DND-41 (cell line): ENCODE data around the gene VSNL1.

Experiments
- ATAC-seq: fragments of 200-7000 bp; cut with Tn5 transposase; 3 replicates; pipeline ENCODE4 v1.9.1; 2021; ENCODE audit warnings: low read depth; ENCODE audit not compliant: insufficient read depth
- DNase-seq: peaks from one replicate; pipeline ENCODE4 v3.0.0-alpha.2; 2020
- H2AFZ ChIP-seq: 2 replicates; pipeline ENCODE4 v1.6.0; 2012; ENCODE audit warnings: low read depth, low read length
- H3K27ac ChIP-seq: 2 replicates; pipeline ENCODE4 v1.5.1; 2012; ENCODE audit warnings: low read length, inconsistent platforms
- H3K27me3 ChIP-seq: fragments of 200-600 bp; sonication (generic); 2 replicates; pipeline ENCODE4 v1.6.0; 2012; ENCODE audit warnings: low read length, mild to moderate bottlenecking, inconsistent platforms; ENCODE audit not compliant: insufficient read depth, poor library complexity
- H3K36me3 ChIP-seq: 2 replicates; pipeline ENCODE4 v1.5.1; 2012; ENCODE audit warnings: low read length, inconsistent platforms; ENCODE audit not compliant: insufficient read depth
- H3K4me1 ChIP-seq: 2 replicates; pipeline ENCODE4 v1.5.1; 2012; ENCODE audit warnings: mild to moderate bottlenecking, low read length; ENCODE audit not compliant: insufficient read depth
- H3K4me2 ChIP-seq: 2 replicates; pipeline ENCODE4 v1.6.0; 2012; ENCODE audit warnings: mild to moderate bottlenecking, moderate library complexity, low read length, inconsistent platforms; ENCODE audit not compliant: insufficient read depth
- H3K4me3 ChIP-seq, 2 experiments: fragments of 200-600 bp in 1 of 2; shearing (Covaris generic) in 1 of 2; 2 replicates each; pipeline ENCODE4 v1.5.1; 2012 to 2016; ENCODE audit warnings: inconsistent platforms in 2 of 2, low read length in 2 of 2, mild to moderate bottlenecking in 2 of 2, low read depth in 1 of 2, moderate library complexity in 1 of 2
- H3K79me2 ChIP-seq: 2 replicates; pipeline ENCODE4 v1.6.0; 2012; ENCODE audit warnings: low read length, inconsistent platforms; ENCODE audit not compliant: insufficient read depth
- H3K9ac ChIP-seq: 2 replicates; pipeline ENCODE4 v1.6.0; 2012; ENCODE audit warnings: low read depth, mild to moderate bottlenecking, inconsistent platforms, low read length, moderate library complexity
- H3K9me3 ChIP-seq: 2 replicates; pipeline ENCODE4 v1.5.1; 2012; ENCODE audit warnings: low read length, moderate library complexity, mild to moderate bottlenecking, inconsistent platforms; ENCODE audit not compliant: insufficient read depth, severe bottlenecking
- H4K20me1 ChIP-seq: 2 replicates; pipeline ENCODE4 v1.6.0; 2012; ENCODE audit warnings: low read length; ENCODE audit not compliant: insufficient read depth
- EZH2 ChIP-seq: IDR thresholded peaks from 3 replicates; pipeline ENCODE4 v1.6.1; 2012; ENCODE audit warnings: borderline replicate concordance, low read depth, mild to moderate bottlenecking, moderate library complexity, low read length, inconsistent platforms; ENCODE audit not compliant: severe bottlenecking
- TF ChIP-seq, protein P1 (sequence below): IDR thresholded peaks from 2 replicates; pipeline ENCODE4 v1.5.1; 2012; ENCODE audit warnings: borderline replicate concordance, low read length, moderate library complexity, mild to moderate bottlenecking; ENCODE audit not compliant: poor library complexity, severe bottlenecking; ENCODE audit errors: extremely low read depth

Gene VSNL1

GRCh38 chr2:17593841-17594491 is 53.5 kb downstream of the VSNL1 start:
- H3K4me1 ChIP-seq: no peaks in the 10 kb centered on the region
- no peak overlapping the region for H2AFZ ChIP-seq
- no peaks in the 10 kb centered on the region for H3K36me3 ChIP-seq
- no peaks in the 10 kb centered on the region for H3K79me2 ChIP-seq
- TF ChIP-seq EZH2: no peak
- TF ChIP-seq, protein P1, sequence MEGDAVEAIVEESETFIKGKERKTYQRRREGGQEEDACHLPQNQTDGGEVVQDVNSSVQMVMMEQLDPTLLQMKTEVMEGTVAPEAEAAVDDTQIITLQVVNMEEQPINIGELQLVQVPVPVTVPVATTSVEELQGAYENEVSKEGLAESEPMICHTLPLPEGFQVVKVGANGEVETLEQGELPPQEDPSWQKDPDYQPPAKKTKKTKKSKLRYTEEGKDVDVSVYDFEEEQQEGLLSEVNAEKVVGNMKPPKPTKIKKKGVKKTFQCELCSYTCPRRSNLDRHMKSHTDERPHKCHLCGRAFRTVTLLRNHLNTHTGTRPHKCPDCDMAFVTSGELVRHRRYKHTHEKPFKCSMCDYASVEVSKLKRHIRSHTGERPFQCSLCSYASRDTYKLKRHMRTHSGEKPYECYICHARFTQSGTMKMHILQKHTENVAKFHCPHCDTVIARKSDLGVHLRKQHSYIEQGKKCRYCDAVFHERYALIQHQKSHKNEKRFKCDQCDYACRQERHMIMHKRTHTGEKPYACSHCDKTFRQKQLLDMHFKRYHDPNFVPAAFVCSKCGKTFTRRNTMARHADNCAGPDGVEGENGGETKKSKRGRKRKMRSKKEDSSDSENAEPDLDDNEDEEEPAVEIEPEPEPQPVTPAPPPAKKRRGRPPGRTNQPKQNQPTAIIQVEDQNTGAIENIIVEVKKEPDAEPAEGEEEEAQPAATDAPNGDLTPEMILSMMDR: no peak
- H3K9ac ChIP-seq: no peak overlapping the region
- H3K4me3 ChIP-seq: no peak overlapping the region
- no peaks in the 10 kb centered on the region for H4K20me1 ChIP-seq
- H3K4me2 ChIP-seq: no peak overlapping the region
- H3K27ac ChIP-seq: no peak overlapping the region
- H3K27me3 ChIP-seq: peaks cover 3% of the 10 kb centered on the region
- H3K9me3 ChIP-seq: no peaks in the 10 kb centered on the region
- ATAC-seq (no peak), DNase-seq (no peak)

DNA sequence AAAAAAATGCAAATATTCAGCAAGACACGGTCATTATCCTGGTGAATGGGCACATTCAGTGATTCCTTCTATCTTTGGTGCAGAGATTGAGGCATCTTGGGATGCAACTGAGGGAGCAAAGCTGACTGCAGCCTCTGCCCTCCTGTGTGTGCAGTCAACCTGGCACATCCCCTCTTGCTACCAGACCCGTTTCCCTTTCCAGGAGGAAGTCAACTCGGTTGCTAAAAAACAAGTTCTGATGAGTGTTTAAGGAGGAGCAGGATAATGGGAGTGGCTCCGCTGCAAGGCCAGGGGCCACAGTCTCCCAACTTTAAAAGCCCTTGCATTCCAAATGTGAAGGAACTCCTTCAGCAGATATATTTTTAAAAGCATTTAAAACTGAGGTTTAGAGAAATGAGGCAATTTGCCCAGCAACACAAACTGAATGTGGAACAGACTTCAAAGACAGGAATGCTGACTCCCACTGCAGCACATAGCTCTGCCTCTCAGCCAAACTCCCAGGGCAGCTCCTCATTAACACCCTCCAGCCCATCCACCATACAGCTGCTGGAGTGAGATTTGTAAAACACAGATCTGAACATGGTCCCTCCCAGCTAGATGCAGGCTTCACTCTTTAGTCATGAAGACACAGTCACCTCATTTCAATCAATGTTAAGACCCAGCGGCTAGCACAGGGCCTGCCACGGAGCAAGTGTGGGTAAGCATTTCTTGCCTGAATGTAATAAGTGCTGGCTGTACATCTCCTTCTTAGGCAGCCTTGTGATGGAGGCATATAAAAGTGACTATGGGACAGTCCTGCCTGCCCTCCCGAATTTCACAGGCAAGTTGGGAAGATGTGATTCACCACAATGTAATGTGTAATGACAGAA is 54.3 kb downstream of the VSNL1 start:
- no peak for TF ChIP-seq EZH2
- TF ChIP-seq, protein P1: no peak
- Histone ChIP-seq H3K9me3 (no peaks in the 10 kb centered on the region), H3K27ac (no peak overlapping the region), H2AFZ (no peak overlapping the region), H3K4me3 (no peak overlapping the region), H3K4me1 (no peaks in the 10 kb centered on the region), H3K9ac (no peak overlapping the region), H3K4me2 (no peak overlapping the region), H3K27me3 (peaks cover 3% of the 10 kb centered on the region), H4K20me1 (no peaks in the 10 kb centered on the region), H3K36me3 (no peaks in the 10 kb centered on the region), H3K79me2 (no peaks in the 10 kb centered on the region)
- no peak for ATAC-seq
- no peak for DNase-seq

DNA sequence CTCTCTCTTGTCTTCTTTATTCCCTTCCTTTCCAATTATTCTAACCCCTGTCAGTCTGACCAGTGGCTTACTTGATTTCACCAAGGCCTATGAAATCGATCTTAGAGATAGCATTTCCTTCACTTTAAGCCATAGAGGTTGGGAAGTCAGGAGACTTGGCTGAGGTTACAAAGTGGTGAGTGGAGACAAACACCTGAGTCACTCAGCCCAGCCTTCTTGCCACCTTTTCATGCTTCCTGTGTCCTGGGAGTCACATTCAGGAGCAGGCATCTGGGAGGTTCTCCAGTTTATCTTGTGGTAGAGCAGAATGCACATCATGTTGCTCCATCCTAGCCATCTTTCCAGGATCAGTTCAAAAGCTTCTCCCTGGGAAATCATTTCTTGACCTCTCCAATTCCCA is 59.1 kb downstream of the VSNL1 start:
- Histone ChIP-seq H2AFZ (no peak overlapping the region), H3K79me2 (no peaks in the 10 kb centered on the region), H3K9ac (no peak overlapping the region), H3K36me3 (no peaks in the 10 kb centered on the region), H3K9me3 (no peaks in the 10 kb centered on the region), H3K27me3 (peaks cover 3% of the 10 kb centered on the region), H3K4me2 (no peak overlapping the region), H3K4me3 (no peak overlapping the region), H3K27ac (no peak overlapping the region), H4K20me1 (no peaks in the 10 kb centered on the region), H3K4me1 (no peaks in the 10 kb centered on the region)
- ATAC-seq (no peak), DNase-seq (no peak)
- no peak for TF ChIP-seq EZH2
- TF ChIP-seq, protein P1: no peak
